GM21447 (cell line): ENCODE measurements around the gene TBX22.
"Not testable (repeated sequence)": the region's sequence is repeated elsewhere in the genome, so short reads cannot be mapped to it uniquely, and the experiment has no call there.

ENCODE experiments used
- ATAC-seq: cut with Tn5 transposase; IDR thresholded peaks from one replicate; pipeline ENCODE4 v1.9.1; 2021; ENCODE audit not compliant: unreplicated experiment

TBX22 gene, protein sequence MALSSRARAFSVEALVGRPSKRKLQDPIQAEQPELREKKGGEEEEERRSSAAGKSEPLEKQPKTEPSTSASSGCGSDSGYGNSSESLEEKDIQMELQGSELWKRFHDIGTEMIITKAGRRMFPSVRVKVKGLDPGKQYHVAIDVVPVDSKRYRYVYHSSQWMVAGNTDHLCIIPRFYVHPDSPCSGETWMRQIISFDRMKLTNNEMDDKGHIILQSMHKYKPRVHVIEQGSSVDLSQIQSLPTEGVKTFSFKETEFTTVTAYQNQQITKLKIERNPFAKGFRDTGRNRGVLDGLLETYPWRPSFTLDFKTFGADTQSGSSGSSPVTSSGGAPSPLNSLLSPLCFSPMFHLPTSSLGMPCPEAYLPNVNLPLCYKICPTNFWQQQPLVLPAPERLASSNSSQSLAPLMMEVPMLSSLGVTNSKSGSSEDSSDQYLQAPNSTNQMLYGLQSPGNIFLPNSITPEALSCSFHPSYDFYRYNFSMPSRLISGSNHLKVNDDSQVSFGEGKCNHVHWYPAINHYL

GRCh38 chrX:80014141-80014940 lies at the start of gene TBX22:
TSS of gene TBX22 (plus strand) at chrX:80014753. CDS start at chrX:80022270, 7,517 bp downstream.
- ATAC-seq: no peak

GRCh38 chrX:79975605-79976004 lies 38.9 kb upstream of the TBX22 start:
- ATAC-seq: no peak

GRCh38 chrX:80004458-80004857 lies 10.1 kb upstream of the TBX22 start:
- ATAC-seq: no peak

DNA sequence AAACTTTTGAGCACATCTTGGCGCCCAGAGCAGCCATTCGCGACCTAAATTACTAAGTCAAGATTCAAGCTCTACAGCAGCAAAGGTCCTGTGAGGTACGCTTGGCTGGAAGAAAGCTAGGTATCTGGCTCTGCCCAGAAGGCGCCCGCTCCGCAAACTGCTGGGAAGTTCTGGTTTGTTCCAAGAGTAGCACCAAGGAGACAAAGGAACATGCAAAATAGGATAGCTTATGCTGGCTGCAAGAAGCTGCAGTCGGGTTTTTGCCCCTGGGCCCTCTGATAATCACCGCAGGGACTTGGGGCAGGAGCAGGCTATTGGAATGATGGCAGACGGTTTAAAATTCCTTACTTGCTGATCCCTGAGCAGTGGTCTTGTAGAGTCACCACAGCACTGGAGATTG lies 3.0 kb upstream of the TBX22 start:
- ATAC-seq: no peak

- ATAC-seq: no peak
These were observed 1.6 kb downstream of the TBX22 start for GRCh38 chrX:80016182-80016581.

DNA sequence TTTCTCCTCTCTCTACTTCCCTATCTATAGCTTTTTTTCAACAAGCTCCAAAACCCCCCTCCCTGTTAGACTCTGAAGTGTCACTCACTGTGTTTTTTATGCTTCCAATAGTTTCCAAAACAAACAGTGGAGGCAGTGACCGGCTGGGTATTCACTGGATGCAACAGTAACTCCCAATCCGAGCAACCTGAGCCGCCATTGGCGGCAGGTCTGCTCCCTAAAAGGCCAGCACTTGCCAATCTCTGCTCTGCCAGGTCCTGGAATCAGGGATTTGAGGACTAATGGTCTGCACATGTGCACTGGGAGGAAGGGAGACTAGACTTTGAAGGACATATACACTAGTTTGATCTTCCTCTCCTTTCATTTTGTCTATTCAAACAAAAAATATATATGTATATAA lies 7.1 kb downstream of the TBX22 start:
- no peak for ATAC-seq

GRCh38 chrX:80022363-80023031 lies 7.9 kb downstream of the TBX22 start:
- no peak for ATAC-seq

GRCh38 chrX:80026116-80026515 lies 11.6 kb downstream of the TBX22 start:
- no peak for ATAC-seq

- not testable (repeated sequence) for ATAC-seq
These were observed 51.6 kb downstream of the TBX22 start for GRCh38 chrX:80066156-80066555.

GRCh38 chrX:80075625-80076024 lies 61.1 kb downstream of the TBX22 start:
- not testable (repeated sequence) for ATAC-seq
